ENCODE measurements around the gene BPGM.

Gene BPGM

DNA sequence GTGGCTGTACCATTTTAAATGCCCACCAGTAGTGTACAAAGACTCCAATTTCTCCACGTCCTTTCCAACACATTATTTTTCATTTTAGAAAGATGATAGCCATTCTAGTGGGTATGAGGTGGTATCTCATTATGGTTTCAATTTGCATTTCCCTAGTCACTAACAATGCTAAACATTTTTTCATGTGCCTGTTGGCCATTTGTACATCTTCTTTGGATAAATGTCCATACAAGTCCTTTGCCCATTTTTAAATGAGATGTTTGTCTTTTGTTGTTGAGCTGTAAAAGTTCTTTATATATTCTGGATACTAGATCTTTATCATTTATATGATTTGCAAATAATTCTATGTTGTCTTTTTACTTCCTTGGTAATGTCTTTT, 18.9 kb upstream of the BPGM start:
- H3K27ac ChIP-seq = no peak overlapping the region
- TF ChIP-seq, protein P1, sequence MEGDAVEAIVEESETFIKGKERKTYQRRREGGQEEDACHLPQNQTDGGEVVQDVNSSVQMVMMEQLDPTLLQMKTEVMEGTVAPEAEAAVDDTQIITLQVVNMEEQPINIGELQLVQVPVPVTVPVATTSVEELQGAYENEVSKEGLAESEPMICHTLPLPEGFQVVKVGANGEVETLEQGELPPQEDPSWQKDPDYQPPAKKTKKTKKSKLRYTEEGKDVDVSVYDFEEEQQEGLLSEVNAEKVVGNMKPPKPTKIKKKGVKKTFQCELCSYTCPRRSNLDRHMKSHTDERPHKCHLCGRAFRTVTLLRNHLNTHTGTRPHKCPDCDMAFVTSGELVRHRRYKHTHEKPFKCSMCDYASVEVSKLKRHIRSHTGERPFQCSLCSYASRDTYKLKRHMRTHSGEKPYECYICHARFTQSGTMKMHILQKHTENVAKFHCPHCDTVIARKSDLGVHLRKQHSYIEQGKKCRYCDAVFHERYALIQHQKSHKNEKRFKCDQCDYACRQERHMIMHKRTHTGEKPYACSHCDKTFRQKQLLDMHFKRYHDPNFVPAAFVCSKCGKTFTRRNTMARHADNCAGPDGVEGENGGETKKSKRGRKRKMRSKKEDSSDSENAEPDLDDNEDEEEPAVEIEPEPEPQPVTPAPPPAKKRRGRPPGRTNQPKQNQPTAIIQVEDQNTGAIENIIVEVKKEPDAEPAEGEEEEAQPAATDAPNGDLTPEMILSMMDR (IDR thresholded peaks at IDR 0.05) = no peak
- no peak overlapping the region for H3K4me3 ChIP-seq (ENCODE audit: low read depth in 1 of 2, low read length in 1 of 2)
- H3K9me3 ChIP-seq = no peaks in the 10 kb centered on the region
- no peaks in the 10 kb centered on the region for H3K36me3 ChIP-seq
- H3K27me3 ChIP-seq = peaks cover 37% of the 10 kb centered on the region
- no peaks in the 10 kb centered on the region for H3K4me1 ChIP-seq (ENCODE audit: control insufficient read depth in 1 of 2, insufficient read depth in 1 of 2, low read depth in 1 of 2, low read length in 1 of 2)

DNA sequence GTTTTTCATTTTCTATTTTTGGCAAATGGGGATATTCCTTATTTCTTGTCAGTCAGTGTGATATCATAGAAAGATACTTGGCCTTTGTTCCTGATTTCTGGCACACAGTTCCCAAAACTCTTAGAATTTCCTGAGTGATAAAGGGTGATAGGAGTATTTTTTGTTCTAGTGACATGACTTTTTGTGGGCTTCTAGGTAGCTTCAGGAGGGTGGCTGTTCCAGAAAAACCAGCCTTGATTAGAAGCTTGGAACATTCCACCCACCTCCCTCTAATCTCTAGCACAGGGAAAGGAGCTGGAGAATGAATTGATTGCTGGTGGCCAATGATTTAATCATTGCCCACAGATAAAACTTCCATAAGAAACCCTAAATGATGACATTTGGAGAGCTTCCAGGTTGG, 17.2 kb upstream of the BPGM start:
- peaks cover 33% of the 10 kb centered on the region for H3K27me3 ChIP-seq
- no peaks in the 10 kb centered on the region for H3K36me3 ChIP-seq
- no peak overlapping the region for H3K27ac ChIP-seq
- no peak overlapping the region for H3K4me3 ChIP-seq (ENCODE audit: low read depth in 1 of 2, low read length in 1 of 2)
- TF ChIP-seq, protein P1 (IDR thresholded peaks at IDR 0.05) = no peak
- no peaks in the 10 kb centered on the region for H3K4me1 ChIP-seq (ENCODE audit: control insufficient read depth in 1 of 2, insufficient read depth in 1 of 2, low read depth in 1 of 2, low read length in 1 of 2)
- no peaks in the 10 kb centered on the region for H3K9me3 ChIP-seq

GRCh38 chr7:134630237-134630636, 16.4 kb upstream of the BPGM start:
- Histone ChIP-seq H3K36me3 (no peaks in the 10 kb centered on the region), H3K4me3 (ENCODE audit: low read depth in 1 of 2, low read length in 1 of 2) (no peak overlapping the region), H3K9me3 (no peaks in the 10 kb centered on the region), H3K27me3 (peaks cover 25% of the 10 kb centered on the region), H3K27ac (no peak overlapping the region), H3K4me1 (ENCODE audit: control insufficient read depth in 1 of 2, insufficient read depth in 1 of 2, low read depth in 1 of 2, low read length in 1 of 2) (no peaks in the 10 kb centered on the region)
- TF ChIP-seq, protein P1 (IDR thresholded peaks at IDR 0.05) = no peak

GRCh38 chr7:134630893-134631292, 15.8 kb upstream of the BPGM start:
- H3K27ac ChIP-seq = no peak overlapping the region
- H3K36me3 ChIP-seq = no peaks in the 10 kb centered on the region
- no peaks in the 10 kb centered on the region for H3K4me1 ChIP-seq (ENCODE audit: control insufficient read depth in 1 of 2, insufficient read depth in 1 of 2, low read depth in 1 of 2, low read length in 1 of 2)
- TF ChIP-seq, protein P1 (IDR thresholded peaks at IDR 0.05) = no peak
- H3K27me3 ChIP-seq = peaks cover 18% of the 10 kb centered on the region
- H3K9me3 ChIP-seq = no peaks in the 10 kb centered on the region
- H3K4me3 ChIP-seq (ENCODE audit: low read depth in 1 of 2, low read length in 1 of 2) = no peak overlapping the region

GRCh38 chr7:134632052-134632451, 14.6 kb upstream of the BPGM start:
- H3K27ac ChIP-seq = no peak overlapping the region
- peaks cover 8% of the 10 kb centered on the region for H3K27me3 ChIP-seq
- H3K4me1 ChIP-seq (ENCODE audit: control insufficient read depth in 1 of 2, insufficient read depth in 1 of 2, low read depth in 1 of 2, low read length in 1 of 2) = no peaks in the 10 kb centered on the region
- H3K36me3 ChIP-seq = no peaks in the 10 kb centered on the region
- no peak overlapping the region for H3K4me3 ChIP-seq (ENCODE audit: low read depth in 1 of 2, low read length in 1 of 2)
- TF ChIP-seq, protein P1 (IDR thresholded peaks at IDR 0.05) = no peak
- H3K9me3 ChIP-seq = no peaks in the 10 kb centered on the region
